K562 (cell line): ENCODE results near the gene FBN3. TPM values are rescaled to one million over a fixed set of nuclear protein-coding genes. Genes with fewer than 3 reads are reported as not detected.

Experiments
- ADNP ChIP-seq: fragments of 200-800 bp; sonication (Bioruptor generic); IDR thresholded peaks from 2 replicates; pipeline ENCODE4 v1.6.1; 2016; ENCODE audit warnings: missing genetic modification characterization, missing compliant biosample characterization
- BCOR ChIP-seq: fragments of 450-650 bp; IDR thresholded peaks from 2 replicates; pipeline ENCODE4 v1.6.1; 2016
- BMI1 ChIP-seq: fragments of 150-350 bp; IDR thresholded peaks from 2 replicates; pipeline ENCODE4 v1.6.1; 2014; ENCODE audit warnings: low read length
- C11orf30 ChIP-seq: fragments of 450-650 bp; IDR thresholded peaks from 2 replicates; pipeline ENCODE4 v1.6.1; 2016; ENCODE audit warnings: low read depth, mild to moderate bottlenecking
- CBX3 ChIP-seq, 2 experiments: IDR thresholded peaks; 1 replicate in 1 of 2; 2 replicates in 1 of 2; pipeline ENCODE4 v1.6.1; 2012; ENCODE audit warnings: inconsistent platforms in 2 of 2, low read length in 2 of 2, borderline replicate concordance in 1 of 2, control low read depth in 1 of 2
- CHD4 ChIP-seq: fragments of 200-600 bp; sonication (generic); IDR thresholded peaks from 3 replicates; pipeline ENCODE4 v1.6.1; 2012; ENCODE audit warnings: low read depth, mild to moderate bottlenecking, mixed read lengths, low read length, inconsistent platforms; ENCODE audit not compliant: insufficient read depth, insufficient replicate concordance, poor library complexity, severe bottlenecking
- ETV5 ChIP-seq: sonication (generic); formaldehyde crosslinking; IDR thresholded peaks from 2 replicates; pipeline ENCODE4 v1.4.0; 2020; ENCODE audit warnings: low read depth, mild to moderate bottlenecking, missing genetic modification reagents
- GATAD2B ChIP-seq: fragments of 450-650 bp; IDR thresholded peaks from 2 replicates; pipeline ENCODE4 v1.6.1; 2017; ENCODE audit warnings: mild to moderate bottlenecking, borderline replicate concordance
- HDAC2 ChIP-seq: fragments of 450-650 bp; IDR thresholded peaks from 2 replicates; pipeline ENCODE4 v1.6.1; 2016; ENCODE audit warnings: mild to moderate bottlenecking
- MED1 ChIP-seq: sonication (generic); formaldehyde crosslinking; IDR thresholded peaks from 2 replicates; pipeline ENCODE4 v1.8.1; 2023; ENCODE audit warnings: missing genetic modification reagents, borderline replicate concordance
- MEF2D ChIP-seq: conservative IDR thresholded peaks from 2 replicates; pipeline ENCODE4 v1.6.1; 2016; ENCODE audit warnings: low read depth, missing genetic modification characterization, missing compliant biosample characterization
- NR2C1 ChIP-seq, 2 experiments: fragments of 450-650 bp; IDR thresholded peaks; 2 replicates each; pipeline ENCODE4 v1.6.1; 2017; ENCODE audit warnings: mild to moderate bottlenecking in 2 of 2, antibody characterized with exemption in 1 of 2, inconsistent platforms in 1 of 2, missing compliant biosample characterization in 1 of 2, missing genetic modification characterization in 1 of 2
- PML ChIP-seq: IDR thresholded peaks from 2 replicates; pipeline ENCODE4 v1.6.1; 2012; ENCODE audit warnings: low read length, inconsistent platforms
- POLR3A ChIP-seq: IDR thresholded peaks from 2 replicates; pipeline ENCODE4 v1.6.1; 2011; ENCODE audit warnings: borderline replicate concordance, mild to moderate bottlenecking, moderate library complexity; ENCODE audit not compliant: insufficient read length, insufficient read depth; ENCODE audit errors: extremely low read depth
- RAD51 ChIP-seq: fragments of 450-650 bp; IDR thresholded peaks from 2 replicates; pipeline ENCODE4 v1.7.1; 2016; ENCODE audit warnings: low read depth, mild to moderate bottlenecking, borderline replicate concordance
- SIX5 ChIP-seq, 2 experiments: IDR thresholded peaks; 2 replicates each; pipeline ENCODE4 v1.6.1; 2011; ENCODE audit warnings: low read length in 2 of 2, borderline replicate concordance in 1 of 2, low read depth in 1 of 2, mild to moderate bottlenecking in 1 of 2, moderate library complexity in 1 of 2; ENCODE audit not compliant: insufficient read depth in 1 of 2
- SMARCE1 ChIP-seq: fragments of 450-650 bp; IDR thresholded peaks from 2 replicates; pipeline ENCODE4 v1.7.1; 2016; ENCODE audit warnings: mild to moderate bottlenecking
- SPI1 ChIP-seq: IDR thresholded peaks from 2 replicates; pipeline ENCODE4 v1.6.1; 2011; ENCODE audit warnings: low read depth, low read length, control low read depth, borderline replicate concordance
- ZNF175 ChIP-seq: fragments of 200-800 bp; sonication (Bioruptor generic); IDR thresholded peaks from 2 replicates; pipeline ENCODE4 v1.6.1; 2016; ENCODE audit warnings: low read depth, mild to moderate bottlenecking, missing genetic modification characterization, missing compliant biosample characterization
- ZNF24 ChIP-seq: fragments of 450-650 bp; IDR thresholded peaks from 2 replicates; pipeline ENCODE4 v1.6.1; 2016
- ZNF586 ChIP-seq: fragments of 450-650 bp; formaldehyde crosslinking; conservative IDR thresholded peaks from 2 replicates; pipeline ENCODE4 v1.4.0; 2020; ENCODE audit warnings: mild to moderate bottlenecking, moderate library complexity
- polyA plus RNA-seq, 8 experiments: library from polyadenylated mRNA; depleted of rRNA in 4 of 8; stranded (reverse) in 5 of 8; unstranded in 3 of 8; fragments of >200 nt; fragmentation: Nextera tagmentation in 2 of 8; fragmentation: Illumina TruSeq in 1 of 8; extraction: Ambion mirVana in 2 of 8; extraction: Trizol in 1 of 8; gene quantifications; 2 replicates each; pipeline versions ENCODE4 v1.2.1 to v1.2.3, GENCODE V29; 2011 to 2014; ENCODE audit warnings: inconsistent platforms in 1 of 8, missing spikeins in 1 of 8
- total RNA-seq, 7 experiments: library from RNA; depleted of rRNA in 6 of 7; stranded (reverse); fragments of >200 nt in 6 of 7; fragmentation: Illumina TruSeq in 2 of 7; extraction: Trizol in 2 of 7; gene quantifications; 2 replicates each; pipeline versions ENCODE4 v1.2.1 to v1.2.3, GENCODE V29; 2011 to 2021; ENCODE audit warnings: low replicate concordance in 1 of 7
- TF ChIP-seq, protein P1 (sequence below), 2 experiments: IDR thresholded peaks; 2 replicates each; pipeline ENCODE4 v1.6.1; 2012; ENCODE audit warnings: improper control_type of control experiment in 2 of 2, low read depth in 2 of 2, low read length in 2 of 2, borderline replicate concordance in 1 of 2
- TF ChIP-seq, protein P2 (sequence below): fragments of 250-450 bp; sonication (Bioruptor Pico); IDR thresholded peaks from 2 replicates; pipeline ENCODE4 v1.8.0; 2021; ENCODE audit warnings: mild to moderate bottlenecking, moderate library complexity
- TF ChIP-seq, protein P3 (sequence below): IDR thresholded peaks from 2 replicates; pipeline ENCODE4 v1.6.1; 2016; ENCODE audit warnings: missing genetic modification characterization, missing compliant biosample characterization

Gene FBN3
- total and polyA plus RNA-seq, 9 of the 15 experiments (the other 6 are each of a cell fraction or from before 2014, with no cell fraction given), result under 0.01 to 0.29 (median 0.01) TPM; not detected in 4

DNA sequence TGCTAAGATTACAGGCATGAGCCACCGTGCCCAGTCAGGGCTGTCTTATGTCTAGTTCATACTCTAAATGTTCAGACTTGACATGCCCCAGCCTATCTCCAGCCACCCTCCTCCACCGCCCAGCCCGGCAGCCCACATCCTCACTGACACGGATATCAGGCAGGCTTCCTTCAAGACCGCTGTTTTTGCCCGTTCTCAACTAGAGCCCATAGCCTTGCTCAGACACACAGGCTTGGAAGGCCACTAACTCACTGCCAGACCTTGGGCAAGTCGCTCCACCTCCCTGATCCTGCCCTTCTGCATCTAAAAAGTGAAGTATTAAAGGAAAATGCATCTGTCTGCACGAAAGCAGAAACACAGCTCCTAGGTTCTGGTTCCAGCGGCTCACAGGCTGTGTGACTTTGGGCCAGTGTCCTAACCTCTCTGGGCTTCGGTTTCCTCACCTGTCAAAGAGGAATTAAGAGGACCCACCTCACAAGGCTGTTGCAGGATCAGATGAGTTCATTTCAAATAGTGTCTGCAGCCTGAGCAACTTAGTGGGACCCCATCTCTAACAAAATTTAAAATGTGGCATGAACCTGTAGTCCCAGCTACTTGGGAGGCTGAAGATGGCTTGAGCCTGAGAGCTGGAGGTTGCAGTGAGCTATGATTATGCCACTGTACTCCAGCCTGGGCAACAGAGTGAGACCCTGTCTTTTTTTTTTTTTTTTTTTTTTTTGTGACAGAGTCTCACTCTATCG, 45.3 kb upstream of the FBN3 start (continued):
- TF ChIP-seq, protein P1, sequence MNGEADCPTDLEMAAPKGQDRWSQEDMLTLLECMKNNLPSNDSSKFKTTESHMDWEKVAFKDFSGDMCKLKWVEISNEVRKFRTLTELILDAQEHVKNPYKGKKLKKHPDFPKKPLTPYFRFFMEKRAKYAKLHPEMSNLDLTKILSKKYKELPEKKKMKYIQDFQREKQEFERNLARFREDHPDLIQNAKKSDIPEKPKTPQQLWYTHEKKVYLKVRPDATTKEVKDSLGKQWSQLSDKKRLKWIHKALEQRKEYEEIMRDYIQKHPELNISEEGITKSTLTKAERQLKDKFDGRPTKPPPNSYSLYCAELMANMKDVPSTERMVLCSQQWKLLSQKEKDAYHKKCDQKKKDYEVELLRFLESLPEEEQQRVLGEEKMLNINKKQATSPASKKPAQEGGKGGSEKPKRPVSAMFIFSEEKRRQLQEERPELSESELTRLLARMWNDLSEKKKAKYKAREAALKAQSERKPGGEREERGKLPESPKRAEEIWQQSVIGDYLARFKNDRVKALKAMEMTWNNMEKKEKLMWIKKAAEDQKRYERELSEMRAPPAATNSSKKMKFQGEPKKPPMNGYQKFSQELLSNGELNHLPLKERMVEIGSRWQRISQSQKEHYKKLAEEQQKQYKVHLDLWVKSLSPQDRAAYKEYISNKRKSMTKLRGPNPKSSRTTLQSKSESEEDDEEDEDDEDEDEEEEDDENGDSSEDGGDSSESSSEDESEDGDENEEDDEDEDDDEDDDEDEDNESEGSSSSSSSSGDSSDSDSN (IDR thresholded peaks at IDR 0.05; ENCODE audit: borderline replicate concordance in 1 of 2, low read depth in 2 of 2, low read length in 2 of 2), result no peak
- TF ChIP-seq, protein P2, sequence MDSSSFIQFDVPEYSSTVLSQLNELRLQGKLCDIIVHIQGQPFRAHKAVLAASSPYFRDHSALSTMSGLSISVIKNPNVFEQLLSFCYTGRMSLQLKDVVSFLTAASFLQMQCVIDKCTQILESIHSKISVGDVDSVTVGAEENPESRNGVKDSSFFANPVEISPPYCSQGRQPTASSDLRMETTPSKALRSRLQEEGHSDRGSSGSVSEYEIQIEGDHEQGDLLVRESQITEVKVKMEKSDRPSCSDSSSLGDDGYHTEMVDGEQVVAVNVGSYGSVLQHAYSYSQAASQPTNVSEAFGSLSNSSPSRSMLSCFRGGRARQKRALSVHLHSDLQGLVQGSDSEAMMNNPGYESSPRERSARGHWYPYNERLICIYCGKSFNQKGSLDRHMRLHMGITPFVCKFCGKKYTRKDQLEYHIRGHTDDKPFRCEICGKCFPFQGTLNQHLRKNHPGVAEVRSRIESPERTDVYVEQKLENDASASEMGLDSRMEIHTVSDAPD (CRISPR knock-in tag), result no peak
- TF ChIP-seq SIX5 (IDR thresholded peaks at IDR 0.05; ENCODE audit: borderline replicate concordance in 1 of 2, insufficient read depth in 1 of 2, low read depth in 1 of 2, low read length in 2 of 2) (no peak), BMI1 (no peak), C11orf30 (no peak), MEF2D (tag) (no peak), ZNF24 (no peak), BCOR (peak; percentile 98), PML (no peak), HDAC2 (peak; percentile 88), GATAD2B (no peak), SPI1 (no peak), SMARCE1 (no peak), CHD4 (peak; percentile 64), POLR3A (no peak), NR2C1 (IDR thresholded peaks at IDR 0.05) (no peak), NR2C1 (tag; IDR thresholded peaks at IDR 0.05) (no peak), CBX3 (IDR thresholded peaks at IDR 0.05; ENCODE audit: borderline replicate concordance in 1 of 2, low read length in 2 of 2) (0 out of 3 replicates have a peak, but pooled peaks of 1 of the 2 experiments have one; percentile 27), RAD51 (no peak), ZNF175 (no peak), MED1 (no peak), ZNF586 (CRISPR knock-in tag) (no peak), ADNP (tag) (peak; percentile 64; the same call in 1 of the 2 replicates), ETV5 (CRISPR knock-in tag) (no peak)
- TF ChIP-seq, protein P3, sequence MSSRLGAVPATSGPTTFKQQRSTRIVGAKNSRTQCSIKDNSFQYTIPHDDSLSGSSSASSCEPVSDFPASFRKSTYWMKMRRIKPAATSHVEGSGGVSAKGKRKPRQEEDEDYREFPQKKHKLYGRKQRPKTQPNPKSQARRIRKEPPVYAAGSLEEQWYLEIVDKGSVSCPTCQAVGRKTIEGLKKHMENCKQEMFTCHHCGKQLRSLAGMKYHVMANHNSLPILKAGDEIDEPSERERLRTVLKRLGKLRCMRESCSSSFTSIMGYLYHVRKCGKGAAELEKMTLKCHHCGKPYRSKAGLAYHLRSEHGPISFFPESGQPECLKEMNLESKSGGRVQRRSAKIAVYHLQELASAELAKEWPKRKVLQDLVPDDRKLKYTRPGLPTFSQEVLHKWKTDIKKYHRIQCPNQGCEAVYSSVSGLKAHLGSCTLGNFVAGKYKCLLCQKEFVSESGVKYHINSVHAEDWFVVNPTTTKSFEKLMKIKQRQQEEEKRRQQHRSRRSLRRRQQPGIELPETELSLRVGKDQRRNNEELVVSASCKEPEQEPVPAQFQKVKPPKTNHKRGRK (tag), result no peak
